GM21423 (cell line): ENCODE measurements around the gene P2RY8.
"Not testable (repeated sequence)": the region's sequence is repeated elsewhere in the genome, so short reads cannot be mapped to it uniquely, and the experiment has no call there.

Experiments used
- ATAC-seq: cut with Tn5 transposase; IDR thresholded peaks from one replicate; pipeline ENCODE4 v1.9.1; 2021; ENCODE audit warnings: mild to moderate bottlenecking, moderate library complexity; ENCODE audit not compliant: unreplicated experiment

P2RY8 gene

GRCh38 chrX:1447969-1448572, 88.9 kb downstream of the P2RY8 start:
- ATAC-seq, result not testable (repeated sequence)

DNA sequence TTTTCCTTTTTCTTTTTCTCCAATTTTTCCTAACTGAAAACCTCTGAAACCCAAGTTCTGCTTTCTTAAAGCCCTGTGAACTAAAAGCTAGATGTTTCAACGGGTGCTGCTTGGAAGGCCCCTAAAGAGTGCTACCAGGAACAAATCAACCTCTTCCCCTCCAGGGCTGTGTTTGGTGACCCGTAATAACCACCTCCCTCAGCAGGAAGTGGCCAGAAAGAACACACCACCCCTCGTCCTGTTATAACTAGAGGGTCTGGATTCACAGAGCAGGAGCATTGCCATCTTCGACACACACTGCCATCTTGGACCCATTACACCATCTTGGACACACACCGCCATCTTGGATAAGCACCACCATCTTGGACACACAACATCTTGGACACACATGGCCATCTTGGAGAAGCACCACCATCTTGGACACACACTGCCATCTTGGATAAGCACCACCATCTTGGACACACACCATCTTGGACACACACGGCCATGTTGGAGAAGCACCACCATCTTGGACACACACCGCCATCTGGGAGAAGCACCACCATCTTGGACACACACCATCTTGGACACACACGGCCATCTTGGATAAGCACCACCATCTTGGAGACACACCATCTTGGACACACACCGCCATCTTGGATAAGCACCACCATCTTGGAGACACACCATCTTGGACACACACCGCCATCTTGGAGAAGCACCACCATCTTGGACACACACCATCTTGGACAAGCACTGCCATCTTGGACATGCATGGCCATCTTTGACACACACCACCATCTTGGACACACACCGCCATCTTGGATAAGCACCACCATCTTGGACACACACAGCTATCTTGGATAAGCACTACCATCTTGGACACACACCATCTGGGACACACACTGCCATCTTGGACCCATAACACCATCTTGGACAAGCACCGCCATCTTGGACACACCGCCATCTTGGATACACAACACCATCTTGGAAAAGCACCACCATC, 89.7 kb downstream of the P2RY8 start:
- peak; percentile 55 for ATAC-seq

GRCh38 chrX:1444561-1445500, 92.2 kb downstream of the P2RY8 start:
- ATAC-seq, result no peak

DNA sequence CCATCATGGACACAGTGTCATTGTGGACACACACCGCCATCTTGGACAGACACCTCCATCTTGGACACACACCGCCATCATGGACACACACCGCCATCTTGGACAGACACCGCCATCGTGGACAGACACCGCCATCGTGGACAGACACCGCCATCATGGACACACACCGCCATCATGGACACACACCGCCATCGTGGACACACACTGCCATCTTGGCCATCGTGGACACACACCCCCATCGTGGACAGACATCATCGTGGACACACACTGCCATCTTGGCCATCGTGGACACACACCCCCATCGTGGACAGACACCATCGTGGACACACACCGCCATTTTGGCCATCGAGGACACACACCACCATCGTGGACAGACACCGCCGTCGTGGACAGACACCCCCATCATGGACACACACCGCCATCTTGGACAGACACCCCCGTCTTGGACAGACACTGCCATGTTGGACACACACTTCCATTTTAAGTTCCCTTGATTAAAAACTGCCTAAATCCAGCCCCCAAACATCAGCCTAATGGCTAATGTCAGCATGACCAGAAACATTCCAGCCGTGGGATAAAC, 93.4 kb downstream of the P2RY8 start:
- ATAC-seq, result no peak

GRCh38 chrX:1442724-1443367, 94.1 kb downstream of the P2RY8 start:
- no peak for ATAC-seq

GRCh38 chrX:1442016-1442665, 94.8 kb downstream of the P2RY8 start:
- ATAC-seq, result no peak

GRCh38 chrX:1440506-1440905, 96.5 kb downstream of the P2RY8 start:
- ATAC-seq, result no peak

GRCh38 chrX:1435241-1435895, 101.6 kb downstream of the P2RY8 start:
- ATAC-seq, result no peak

DNA sequence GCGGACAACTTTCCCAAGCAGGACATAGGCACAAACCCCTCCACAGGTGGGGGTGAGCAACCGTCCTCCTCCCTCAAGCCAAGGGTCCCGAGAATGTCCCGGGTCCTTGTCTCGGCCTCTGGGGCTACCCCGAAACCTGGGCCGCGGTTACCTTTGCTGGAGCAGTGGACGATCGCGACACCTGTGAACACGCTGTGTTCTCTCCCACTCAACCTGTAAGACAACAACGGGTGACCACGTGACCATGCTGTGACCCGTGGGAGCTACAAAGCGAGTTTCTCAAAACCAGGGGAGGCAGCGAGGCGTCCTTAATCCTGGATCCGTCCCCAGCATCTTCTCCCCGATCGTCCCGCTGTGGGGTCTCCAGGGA, 102.1 kb downstream of the P2RY8 start:
- no peak for ATAC-seq

GRCh38 chrX:1433646-1434357, 103.2 kb downstream of the P2RY8 start:
- ATAC-seq, result no peak

GRCh38 chrX:1430451-1430850, 106.5 kb downstream of the P2RY8 start:
- no peak for ATAC-seq

GRCh38 chrX:1427756-1428155, 109.2 kb downstream of the P2RY8 start:
- ATAC-seq, result no peak

DNA sequence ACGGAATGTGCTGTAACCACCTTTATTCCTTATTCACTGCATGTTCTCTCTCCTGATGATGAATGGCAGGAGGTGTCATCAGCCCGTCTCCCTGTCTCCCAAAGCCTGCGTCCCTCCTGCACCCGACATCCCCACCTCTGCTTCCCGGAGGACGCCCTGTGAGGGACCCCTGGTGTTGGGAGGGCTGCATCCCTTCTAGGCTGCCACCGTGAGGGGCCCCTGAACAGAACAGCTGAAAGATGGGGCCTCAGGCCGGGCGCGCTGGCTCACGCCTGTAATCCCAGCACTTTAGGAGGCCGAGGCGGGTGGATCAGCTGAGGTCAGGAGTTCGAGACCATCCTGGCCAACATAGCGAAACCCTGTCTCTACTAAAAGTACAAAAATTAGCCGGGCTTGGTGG, 110.7 kb downstream of the P2RY8 start:
- ATAC-seq, result not testable (repeated sequence)

DNA sequence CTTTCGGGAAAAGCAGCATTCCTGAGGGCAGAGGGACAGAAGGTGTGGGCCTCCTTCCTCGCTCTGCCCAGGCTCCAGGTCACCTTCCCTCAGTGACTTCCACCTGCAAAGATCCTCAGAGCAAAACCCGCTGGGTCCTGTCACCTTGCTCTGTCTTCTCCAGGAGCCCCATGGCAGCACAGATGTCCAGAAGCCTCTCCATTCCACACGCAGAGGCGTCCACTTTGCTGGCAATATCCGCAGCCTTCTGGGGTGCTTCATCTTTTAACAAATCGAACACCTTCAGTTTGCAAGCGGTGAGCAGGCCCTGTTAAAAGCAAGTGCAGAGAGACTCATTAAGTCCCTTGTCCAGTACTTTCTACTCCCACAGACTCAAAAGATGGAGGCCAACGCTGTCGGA, 111.6 kb downstream of the P2RY8 start:
- ATAC-seq, result no peak

DNA sequence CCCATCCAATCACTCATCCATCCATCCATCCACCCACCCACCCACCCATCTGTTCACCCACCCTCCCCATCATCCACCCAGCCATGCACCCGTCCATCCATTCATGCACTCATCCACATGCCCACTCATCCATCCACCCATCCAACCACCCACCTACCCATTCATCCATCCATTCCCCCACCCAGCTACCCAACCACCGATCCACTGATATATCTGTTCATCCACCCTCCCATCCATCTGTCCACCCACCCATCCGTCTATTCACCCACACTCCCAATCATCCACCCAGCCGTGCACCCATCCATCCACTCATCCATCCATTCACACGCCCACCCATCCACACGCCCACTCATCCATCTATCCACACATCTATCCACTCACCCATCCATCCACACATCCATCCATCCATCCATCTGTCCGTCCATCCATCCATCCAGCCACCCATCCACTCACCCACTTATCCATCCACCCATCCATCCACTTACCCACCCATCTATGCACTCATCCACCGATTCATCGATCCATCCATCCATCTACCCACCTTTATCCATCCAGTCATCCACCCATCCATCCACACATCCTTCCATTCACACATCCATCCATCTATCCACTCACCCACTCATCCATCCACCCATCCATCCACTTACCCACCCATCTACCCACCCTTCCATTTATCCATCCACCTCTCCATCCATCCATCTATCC, 112.7 kb downstream of the P2RY8 start:
- no peak for ATAC-seq

DNA sequence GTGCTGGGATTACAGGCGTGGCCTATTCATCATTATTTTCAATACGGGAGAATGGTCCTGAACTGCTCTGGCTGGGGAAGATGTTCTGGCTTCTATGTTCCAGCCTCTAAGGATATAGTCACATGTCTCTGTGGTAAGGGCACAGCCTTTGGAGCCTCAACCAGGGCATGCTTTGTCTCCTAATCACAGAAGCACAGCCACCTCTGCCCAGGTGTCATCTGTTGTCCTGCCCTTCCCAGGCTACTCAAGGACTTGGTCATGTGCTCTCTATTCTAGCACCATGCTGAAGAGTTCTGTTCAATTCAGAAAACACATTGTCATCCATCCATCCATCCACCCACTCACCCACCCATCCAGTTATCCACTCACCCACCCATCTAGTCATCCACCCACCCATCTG, 113.8 kb downstream of the P2RY8 start:
- ATAC-seq, result no peak

DNA sequence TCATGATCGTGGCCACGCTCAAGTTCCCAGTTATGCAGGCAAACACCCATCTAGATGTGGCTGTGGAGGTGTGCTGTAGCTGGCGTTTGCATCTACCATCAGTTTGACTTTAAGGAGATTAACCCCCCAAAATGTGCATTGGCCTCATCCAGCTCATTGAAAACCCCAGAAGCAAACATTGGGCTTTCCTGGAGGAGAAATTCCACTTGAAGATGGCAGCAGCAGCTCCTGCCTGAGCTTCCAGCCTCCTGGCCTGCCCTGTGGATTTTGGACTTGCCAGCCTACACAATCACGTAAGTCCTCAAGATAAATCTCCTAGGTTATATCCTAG, 114.9 kb downstream of the P2RY8 start:
- ATAC-seq, result no peak

DNA sequence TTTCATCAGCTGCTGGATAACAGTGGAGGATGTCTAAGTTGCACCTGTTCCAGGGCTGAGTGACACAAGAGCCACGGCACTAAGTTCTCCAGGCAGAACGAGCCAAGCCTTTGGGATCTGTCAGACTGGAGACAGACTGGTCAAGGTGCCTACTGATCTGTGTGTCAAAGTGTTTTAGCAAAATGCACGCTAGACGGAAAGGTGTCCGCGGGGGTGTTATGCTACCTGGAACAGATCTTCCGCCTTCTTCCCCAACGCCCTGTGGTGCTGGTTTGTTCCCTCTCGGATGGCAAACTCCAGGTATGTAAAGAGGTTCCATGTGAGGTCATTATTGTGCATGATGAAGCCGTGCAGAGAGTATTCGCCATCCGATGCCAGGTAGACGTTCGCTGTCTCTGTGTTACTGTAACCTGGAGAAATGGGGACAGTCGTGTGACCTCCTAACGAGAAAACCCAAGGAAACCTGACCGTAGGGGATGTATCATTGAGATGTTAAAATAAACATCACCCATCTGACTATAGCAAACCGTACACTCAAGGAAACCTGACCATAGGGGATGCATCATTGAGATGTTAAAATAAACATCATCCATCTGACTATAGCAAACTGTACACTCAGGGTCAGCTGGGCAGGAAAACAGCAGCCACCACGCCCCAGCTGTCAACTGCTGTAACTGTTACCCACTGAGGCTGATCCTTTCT, 115.4 kb downstream of the P2RY8 start:
- no peak for ATAC-seq
